Measurements from ENCODE around the gene CHRNB1.

CHRNB1 gene

GRCh38 chr17:7415784-7416183 is 29.1 kb upstream of the CHRNB1 start:
- no peak for DNase-seq (ENCODE audit: low spot score)

DNA sequence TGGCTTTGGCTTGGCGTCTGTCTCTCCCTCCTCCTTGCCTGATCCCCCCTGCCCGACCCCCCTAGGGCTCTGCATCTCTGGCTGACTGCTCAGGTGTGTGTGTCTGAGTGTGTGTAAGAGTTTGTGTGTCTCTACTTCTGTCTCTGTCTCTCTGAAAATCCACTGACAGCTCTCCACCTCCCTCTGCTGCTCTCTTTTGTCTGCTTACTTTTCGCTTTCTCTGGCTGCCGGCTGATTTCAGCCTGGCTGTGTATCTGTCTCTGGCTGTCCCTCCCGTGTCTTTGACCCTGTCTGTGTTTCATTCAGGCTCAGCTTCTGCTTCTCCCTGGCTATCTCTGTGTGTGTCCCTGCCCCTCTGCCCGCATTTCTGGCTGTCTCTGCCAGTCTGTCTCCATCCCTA is 28.5 kb upstream of the CHRNB1 start:
- no peak for DNase-seq (ENCODE audit: low spot score)

- no peak for DNase-seq (ENCODE audit: low spot score)
Observed at GRCh38 chr17:7417056-7417655, 27.7 kb upstream of the CHRNB1 start.

DNA sequence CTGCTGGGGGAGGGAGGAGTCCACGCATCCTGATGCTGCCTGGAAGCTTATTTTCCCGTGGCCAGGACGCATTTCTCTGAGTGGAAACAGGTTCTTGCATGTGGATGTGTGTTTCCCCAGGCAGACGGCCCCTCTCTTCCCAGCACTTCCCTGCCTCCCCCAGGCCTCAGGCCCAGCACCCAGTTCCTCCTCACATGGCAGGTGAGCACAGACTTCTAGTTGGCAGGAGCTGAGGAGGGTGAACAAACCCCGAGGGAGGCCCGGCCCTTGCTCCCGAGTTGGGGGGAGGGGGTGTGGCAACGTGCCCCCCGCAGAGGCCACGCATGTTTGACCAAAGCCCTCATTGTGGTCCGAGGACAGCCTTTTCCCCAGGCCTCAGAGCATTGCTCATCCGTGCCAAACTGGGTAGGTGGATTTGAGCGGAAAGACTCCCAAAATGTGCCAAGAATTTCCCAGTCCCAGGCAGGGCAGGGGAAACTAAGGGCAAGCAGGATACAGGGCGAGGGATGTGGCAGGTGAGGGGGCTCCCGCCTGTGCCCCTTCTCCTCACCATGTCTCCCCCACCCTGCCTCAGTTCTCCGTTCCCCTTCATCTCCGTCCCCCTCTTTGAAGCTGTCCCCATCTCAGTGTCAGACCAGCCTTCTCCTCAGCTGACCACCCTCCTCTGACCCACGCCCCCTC is 26.2 kb upstream of the CHRNB1 start:
- DNase-seq (ENCODE audit: low spot score), result no peak

GRCh38 chr17:7419819-7420610 is 24.8 kb upstream of the CHRNB1 start, which contains the start of gene SPEM1:
Gene SPEM1 (plus strand): TSS chr17:7420324. CDS start chr17:7420385, 61 bp downstream.
- no peak for DNase-seq (ENCODE audit: low spot score)

GRCh38 chr17:7421186-7421585 is 23.7 kb upstream of the CHRNB1 start:
- DNase-seq (ENCODE audit: low spot score), result no peak

GRCh38 chr17:7423679-7424078 is 21.2 kb upstream of the CHRNB1 start:
- DNase-seq (ENCODE audit: low spot score), result no peak

DNA sequence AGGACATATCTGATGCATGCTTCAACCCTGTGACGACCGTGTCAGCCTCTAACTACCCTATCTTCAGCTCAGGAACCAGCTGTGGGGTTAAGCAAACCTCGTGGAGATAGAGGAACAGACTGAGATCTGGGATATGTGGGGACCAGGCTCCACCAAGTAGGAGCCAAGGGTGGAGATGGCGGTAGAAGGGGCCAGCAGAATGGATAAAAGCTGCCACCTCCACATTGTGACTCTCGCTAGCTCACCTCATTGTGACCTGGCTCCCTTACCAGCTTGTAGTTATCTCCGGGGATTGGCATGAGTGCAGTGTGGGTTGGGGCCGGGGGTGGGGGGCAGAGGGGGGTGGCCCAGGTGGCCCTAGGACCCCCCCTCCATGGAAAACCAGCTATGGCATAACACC is 19.5 kb upstream of the CHRNB1 start, which contains the start of gene SPEM2:
TSS of gene SPEM2 (plus strand) at position 301 of the 400 bp plus-strand sequence. CDS start at position 374, 73 bp downstream.
- no peak for DNase-seq (ENCODE audit: low spot score)

DNA sequence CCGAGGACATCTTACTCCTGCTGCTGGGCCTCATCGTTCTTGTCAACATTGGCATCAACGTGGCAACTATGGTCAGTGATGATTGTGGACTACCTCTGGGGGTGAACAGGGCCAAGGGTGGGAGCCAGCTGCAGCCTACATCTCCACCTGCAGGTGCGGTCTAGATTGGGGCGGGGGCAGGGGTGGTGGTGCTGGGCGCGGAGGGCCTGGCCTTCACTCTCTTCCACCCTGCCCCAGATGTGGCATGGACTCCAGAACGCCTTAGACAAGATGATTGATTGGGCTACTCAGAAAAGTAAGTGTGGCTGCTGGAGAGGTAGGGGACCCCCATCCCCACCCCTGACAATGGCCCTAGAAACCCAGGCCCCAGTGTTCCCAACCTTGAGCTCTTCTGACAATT is 19.1 kb upstream of the CHRNB1 start:
- DNase-seq (ENCODE audit: low spot score), result no peak

DNA sequence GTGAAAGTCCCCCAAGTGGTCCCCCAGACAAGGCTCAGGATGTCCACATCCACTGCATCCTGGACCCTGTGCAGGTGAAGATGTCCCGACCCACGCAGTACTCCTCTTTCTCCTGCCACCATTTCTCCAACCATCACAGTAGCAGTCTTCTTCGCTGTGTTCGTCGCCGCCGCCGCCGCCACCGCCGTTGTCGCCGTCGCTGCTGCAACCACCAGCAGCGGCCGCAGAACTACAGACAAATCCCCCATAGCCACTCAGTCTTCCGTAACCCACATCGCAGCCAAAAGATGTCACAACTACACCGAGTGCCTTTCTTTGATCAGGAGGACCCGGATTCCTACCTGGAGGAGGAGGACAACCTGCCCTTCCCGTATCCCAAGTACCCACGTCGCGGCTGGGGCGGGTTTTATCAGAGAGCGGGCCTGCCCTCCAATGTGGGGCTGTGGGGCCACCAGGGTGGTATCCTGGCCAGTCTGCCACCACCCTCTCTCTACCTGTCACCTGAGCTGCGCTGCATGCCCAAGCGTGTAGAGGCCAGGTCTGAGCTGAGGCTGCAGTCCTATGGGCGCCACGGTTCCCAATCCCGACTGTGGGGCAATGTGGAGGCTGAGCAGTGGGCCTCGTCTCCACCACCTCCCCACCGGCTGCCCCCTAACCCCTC is 18.5 kb upstream of the CHRNB1 start:
- no peak for DNase-seq (ENCODE audit: low spot score)

DNA sequence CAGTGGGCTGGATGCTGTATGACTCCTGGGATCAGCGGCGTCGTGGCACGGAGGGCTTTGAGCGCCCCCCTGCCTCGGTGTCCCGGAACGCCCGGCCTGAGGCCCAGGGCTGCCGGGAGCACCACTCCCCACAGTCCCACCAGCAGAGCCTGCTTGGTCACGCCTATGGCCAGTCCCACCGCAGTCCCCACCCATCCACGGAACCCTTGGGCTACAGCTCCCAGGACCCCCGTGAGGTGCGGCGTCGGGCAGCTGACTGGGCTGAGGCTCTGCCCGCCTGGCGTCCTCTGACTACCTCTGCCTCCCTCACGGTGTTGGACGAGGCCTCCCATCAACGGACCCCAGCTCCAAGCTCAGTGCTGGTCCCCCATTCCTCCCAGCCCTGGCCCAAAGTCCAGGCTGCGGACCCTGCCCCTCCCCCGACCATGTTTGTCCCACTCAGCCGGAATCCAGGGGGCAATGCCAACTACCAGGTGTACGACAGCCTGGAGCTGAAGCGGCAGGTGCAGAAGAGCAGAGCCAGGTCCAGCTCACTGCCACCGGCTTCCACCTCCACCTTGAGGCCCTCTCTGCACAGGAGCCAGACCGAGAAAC is 17.9 kb upstream of the CHRNB1 start:
- no peak for DNase-seq (ENCODE audit: low spot score)

DNA sequence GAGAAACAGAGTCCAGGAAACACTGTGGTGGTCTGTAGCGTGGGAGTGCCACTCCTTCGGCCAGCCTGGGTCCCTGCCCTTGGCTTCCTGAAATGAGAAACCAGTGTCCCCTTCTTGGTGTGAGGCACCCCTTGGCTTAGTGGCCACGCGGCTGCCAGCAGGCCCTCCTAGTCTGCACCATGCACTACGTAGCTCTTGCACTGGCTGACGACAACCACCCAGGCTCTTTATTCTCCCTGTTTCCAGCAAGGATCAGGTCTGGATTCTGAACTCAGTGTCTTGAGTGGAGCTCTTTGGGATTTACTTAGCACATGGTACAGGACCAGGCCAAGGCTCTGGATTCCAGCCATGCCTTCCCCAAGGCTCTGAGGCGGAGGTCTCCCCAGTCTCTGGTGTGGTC is 17.3 kb upstream of the CHRNB1 start:
- no peak for DNase-seq (ENCODE audit: low spot score)

DNA sequence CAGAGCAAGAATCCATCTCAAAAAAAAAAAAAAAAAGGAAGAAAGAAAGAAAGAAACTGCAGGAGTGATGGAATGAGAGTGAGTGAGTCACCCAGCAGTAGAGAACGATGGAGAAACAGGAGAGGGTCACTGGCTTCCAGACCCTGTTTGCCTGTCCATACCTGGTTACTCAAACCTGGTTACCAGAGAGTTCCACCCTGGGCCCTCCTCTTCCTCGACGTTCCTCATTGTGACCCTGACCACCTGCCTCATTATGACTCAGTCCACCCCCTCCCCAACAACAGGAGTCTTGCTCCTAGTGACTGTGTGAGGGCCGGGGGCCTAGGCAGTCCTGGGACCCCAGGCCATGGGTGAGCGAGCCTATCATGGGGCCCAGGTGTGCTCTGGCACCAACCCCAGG is 16.3 kb upstream of the CHRNB1 start, which contains the start of gene SPEM3:
TSS of gene SPEM3 (plus strand) at position 301 of the 400 bp plus-strand sequence. CDS start at position 347, 46 bp downstream.
- no peak for DNase-seq (ENCODE audit: low spot score)

- no peak for DNase-seq (ENCODE audit: low spot score)
Observed at GRCh38 chr17:7429722-7430121, 15.1 kb upstream of the CHRNB1 start.

GRCh38 chr17:7431231-7431630 is 13.6 kb upstream of the CHRNB1 start:
- no peak for DNase-seq (ENCODE audit: low spot score)

DNA sequence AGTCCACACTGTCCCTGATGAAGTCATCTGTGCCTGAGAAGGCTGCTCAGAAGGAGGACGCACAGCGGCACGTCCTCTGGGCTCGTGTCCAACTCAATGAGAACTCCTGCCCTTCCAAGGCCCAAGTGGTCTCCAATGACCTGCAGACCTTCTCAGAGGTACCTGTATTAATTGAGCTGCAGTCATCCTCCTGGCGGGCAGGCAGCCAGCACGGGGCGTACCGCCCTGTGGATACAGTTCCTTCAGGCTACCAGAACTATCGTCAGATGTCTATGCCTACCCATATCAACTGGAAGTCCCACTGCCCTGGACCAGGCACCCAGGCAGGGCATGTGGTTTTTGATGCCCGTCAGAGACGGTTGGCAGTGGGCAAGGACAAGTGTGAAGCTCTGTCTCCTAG is 12.6 kb upstream of the CHRNB1 start:
- no peak for DNase-seq (ENCODE audit: low spot score)

DNA sequence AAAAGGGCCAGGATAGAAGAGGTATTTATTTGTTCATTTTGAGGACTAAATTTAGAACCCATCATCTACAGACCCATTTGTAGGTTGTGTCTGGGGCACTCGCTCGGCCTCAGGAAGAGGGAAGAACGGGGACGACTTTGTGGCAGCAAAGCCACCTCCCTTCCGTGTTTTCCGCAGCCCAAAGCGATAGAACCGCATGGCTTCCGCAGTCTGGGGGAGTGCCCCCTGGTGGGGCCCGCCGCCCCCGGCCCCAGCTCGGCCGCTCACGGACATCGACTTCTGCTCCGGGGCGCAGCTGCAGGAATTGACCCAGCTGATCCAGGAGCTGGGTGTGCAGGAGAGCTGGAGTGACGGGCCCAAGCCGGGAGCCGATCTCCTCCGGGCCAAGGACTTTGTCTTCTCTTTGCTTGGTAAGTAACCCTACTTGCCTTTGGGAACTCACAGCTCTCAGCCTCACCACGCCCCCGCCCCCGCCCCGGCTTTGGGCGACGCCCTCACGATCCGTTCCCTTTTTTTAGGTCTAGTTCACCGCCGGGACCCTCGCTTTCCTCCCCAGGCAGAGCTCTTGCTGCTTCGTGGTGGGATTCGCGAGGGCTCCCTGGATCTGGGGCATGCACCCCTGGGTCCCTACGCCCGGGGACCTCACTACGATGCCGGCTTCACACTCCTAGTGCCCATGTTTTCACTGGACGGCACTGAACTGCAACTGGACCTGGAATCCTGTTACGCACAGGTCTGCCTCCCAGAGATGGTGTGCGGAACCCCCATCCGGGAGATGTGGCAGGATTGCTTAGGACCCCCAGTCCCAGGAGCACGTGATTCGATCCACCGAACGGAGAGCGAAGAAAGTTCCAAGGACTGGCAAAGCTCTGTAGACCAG is 8.9 kb upstream of the CHRNB1 start:
- no peak for DNase-seq (ENCODE audit: low spot score)

DNA sequence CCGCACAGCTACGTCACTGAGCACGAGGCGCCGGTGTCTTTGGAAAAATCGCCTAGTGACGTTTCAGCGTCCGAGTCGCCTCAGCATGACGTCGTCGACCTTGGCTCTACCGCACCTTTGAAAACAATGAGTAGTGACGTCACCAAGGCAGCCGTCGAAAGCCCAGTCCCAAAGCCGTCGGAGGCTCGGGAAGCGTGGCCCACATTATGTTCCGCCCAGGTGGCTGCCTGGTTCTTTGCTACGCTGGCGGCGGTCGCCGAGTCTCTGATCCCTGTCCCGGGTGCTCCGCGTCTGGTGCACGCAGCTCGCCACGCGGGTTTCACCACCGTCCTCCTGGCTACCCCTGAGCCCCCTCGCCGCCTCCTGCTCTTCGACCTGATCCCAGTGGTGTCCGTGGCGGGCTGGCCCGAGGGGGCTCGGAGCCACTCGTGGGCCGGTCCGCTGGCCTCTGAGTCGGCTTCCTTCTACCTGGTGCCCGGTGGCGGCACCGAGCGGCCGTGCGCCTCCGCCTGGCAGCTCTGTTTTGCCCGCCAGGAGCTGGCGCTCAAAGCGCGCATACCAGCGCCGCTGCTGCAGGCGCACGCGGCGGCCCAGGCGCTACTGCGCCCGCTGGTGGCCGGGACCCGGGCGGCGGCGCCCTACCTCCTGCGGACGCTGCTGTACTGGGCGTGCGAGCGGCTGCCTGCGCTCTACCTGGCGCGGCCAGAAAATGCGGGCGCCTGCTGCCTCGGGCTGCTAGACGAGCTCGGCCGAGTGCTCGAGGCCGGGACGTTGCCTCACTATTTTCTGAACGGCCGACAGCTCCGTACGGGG is 8.1 kb upstream of the CHRNB1 start:
- DNase-seq (ENCODE audit: low spot score), result peak; percentile 29

GRCh38 chr17:7437369-7437863 is 7.4 kb upstream of the CHRNB1 start:
- no peak for DNase-seq (ENCODE audit: low spot score)

All from COLO829 (cell line).